SK-N-SH (cell line): Measurements from ENCODE around the gene AKR1D1. TPM values are rescaled to one million over a fixed set of nuclear protein-coding genes. Genes with fewer than 3 reads are reported as not detected.

Source experiments
- CTCF ChIA-PET: fragments of 300-600, 350-600 bp; formaldehyde crosslinking; extraction: SDS; loops from one replicate; lab custom pipeline; 2021; lab: Yijun Ruan, JAX
- POLR2A ChIA-PET: fragments of 350-600 bp; sonication (Branson Sonifier 250); formaldehyde crosslinking; extraction: SDS; loops from one replicate; lab custom pipeline; 2020; ENCODE audit warnings: antibody characterized with exemption, inconsistent platforms; lab: Yijun Ruan, JAX
- DNase-seq: peaks from one replicate; pipeline ENCODE4 v3.0.0; 2012
- H2AFZ ChIP-seq: fragments of 200-600 bp; sonication (generic); 2 replicates; pipeline ENCODE4 v1.8.1; 2016; ENCODE audit warnings: antibody characterized with exemption, mild to moderate bottlenecking, low read depth
- H3F3A ChIP-seq: fragments of 200-600 bp; sonication (generic); replicated peaks from 2 replicates; pipeline ENCODE3; 2016; ENCODE audit warnings: antibody characterized with exemption, mild to moderate bottlenecking; ENCODE audit not compliant: insufficient read depth
- H3K27ac ChIP-seq, 2 experiments: fragments of 200-500 bp in 1 of 2; fragments of 200-600 bp in 1 of 2; sonication (Bioruptor generic) in 1 of 2; sonication (generic), shearing (Covaris generic) in 1 of 2; 2 replicates each; pipeline versions ENCODE4 v1.5.1 to v1.6.1; 2014 to 2016; ENCODE audit warnings: low read depth in 2 of 2, inconsistent platforms in 1 of 2, low read length in 1 of 2, mild to moderate bottlenecking in 1 of 2, mixed read lengths in 1 of 2
- H3K27me3 ChIP-seq: fragments of 200-600 bp; sonication (generic), shearing (Covaris generic); 2 replicates; pipeline ENCODE4 v1.6.1; 2016; ENCODE audit warnings: mixed run types; ENCODE audit not compliant: insufficient read depth
- H3K36me3 ChIP-seq, 2 experiments: fragments of 200-500 bp in 1 of 2; fragments of 200-600 bp in 1 of 2; sonication (Bioruptor generic) in 1 of 2; sonication (generic) in 1 of 2; replicated peaks in 1 of 2; 2 replicates each; pipeline versions ENCODE3 to v1.5.1; 2014 to 2016; ENCODE audit warnings: low read length in 1 of 2, mild to moderate bottlenecking in 1 of 2; ENCODE audit not compliant: insufficient read depth in 2 of 2, control insufficient read depth in 1 of 2
- H3K4me1 ChIP-seq, 2 experiments: fragments of 200-500 bp in 1 of 2; fragments of 200-600 bp in 1 of 2; sonication (Bioruptor generic) in 1 of 2; sonication (generic), shearing (Covaris generic) in 1 of 2; 2 replicates each; pipeline versions ENCODE4 v1.5.1 to v1.6.1; 2014 to 2016; ENCODE audit warnings: low read depth in 1 of 2, low read length in 1 of 2, mixed run types in 1 of 2; ENCODE audit not compliant: insufficient read depth in 2 of 2, control insufficient read depth in 1 of 2
- H3K4me2 ChIP-seq: fragments of 200-600 bp; sonication (generic), shearing (Covaris generic); 2 replicates; pipeline ENCODE4 v1.6.1; 2017; ENCODE audit warnings: mixed run types
- H3K4me3 ChIP-seq, 2 experiments: fragments of 200-500 bp in 1 of 2; fragments of 200-600 bp in 1 of 2; sonication (Bioruptor generic) in 1 of 2; sonication (generic), shearing (Covaris generic) in 1 of 2; 2 replicates each; pipeline versions ENCODE4 v1.5.1 to v1.8.1; 2014 to 2016; ENCODE audit warnings: low read depth in 2 of 2, inconsistent platforms in 1 of 2, low read length in 1 of 2, mild to moderate bottlenecking in 1 of 2, mixed read lengths in 1 of 2, moderate library complexity in 1 of 2
- H3K79me2 ChIP-seq: fragments of 200-600 bp; sonication (generic); 2 replicates; pipeline ENCODE4 v1.8.1; 2017; ENCODE audit warnings: mild to moderate bottlenecking; ENCODE audit not compliant: insufficient read depth
- H3K9ac ChIP-seq: fragments of 200-600 bp; sonication (generic); 2 replicates; pipeline ENCODE4 v1.6.1; 2017; ENCODE audit warnings: mixed run types
- H3K9me2 ChIP-seq: fragments of 200-600 bp; sonication (generic); 2 replicates; pipeline ENCODE4 v1.6.1; 2017; ENCODE audit warnings: mixed run types
- H3K9me3 ChIP-seq: fragments of 200-600 bp; sonication (generic); 2 replicates; pipeline ENCODE4 v1.6.1; 2017; ENCODE audit warnings: mixed run types, mild to moderate bottlenecking, moderate library complexity
- H4K20me1 ChIP-seq: fragments of 200-600 bp; sonication (generic); 2 replicates; pipeline ENCODE4 v1.6.1; 2017; ENCODE audit warnings: mild to moderate bottlenecking, mixed run types; ENCODE audit not compliant: insufficient read depth
- EP300 ChIP-seq, 2 experiments: IDR thresholded peaks; 2 replicates each; pipeline versions ENCODE4 v1.4.0 to v1.6.1; 2012; ENCODE audit warnings: borderline replicate concordance in 1 of 2, low read depth in 1 of 2, low read length in 1 of 2
- FOSL2 ChIP-seq: IDR thresholded peaks from 2 replicates; pipeline ENCODE4 v1.4.0; 2012; ENCODE audit warnings: low read depth, mild to moderate bottlenecking, moderate library complexity, borderline replicate concordance
- GATA2 ChIP-seq: sonication (generic); formaldehyde crosslinking; IDR thresholded peaks from 2 replicates; pipeline ENCODE4 v1.5.0; 2020; ENCODE audit warnings: mild to moderate bottlenecking, missing genetic modification reagents
- JUND ChIP-seq: IDR thresholded peaks from 2 replicates; pipeline ENCODE4 v1.4.0; 2012
- NFIC ChIP-seq: IDR thresholded peaks from 2 replicates; pipeline ENCODE4 v1.4.0; 2012; ENCODE audit warnings: borderline replicate concordance
- NRF1 ChIP-seq: IDR thresholded peaks from 2 replicates; pipeline ENCODE4 v1.6.1; 2012; ENCODE audit warnings: low read depth, mild to moderate bottlenecking, low read length
- POLR2AphosphoS5 ChIP-seq: IDR thresholded peaks from 2 replicates; pipeline ENCODE4 v1.6.1; 2012; ENCODE audit warnings: low read depth, low read length
- RCOR1 ChIP-seq: fragments of 150-350 bp; IDR thresholded peaks from 2 replicates; pipeline ENCODE4 v1.6.1; 2017; ENCODE audit warnings: antibody characterized with exemption, low read length
- RFX5 ChIP-seq: IDR thresholded peaks from 2 replicates; pipeline ENCODE4 v1.6.1; 2012; ENCODE audit warnings: mild to moderate bottlenecking, improper control_type of control experiment, low read length
- RXRA ChIP-seq: IDR thresholded peaks from 2 replicates; pipeline ENCODE4 v1.4.0; 2012; ENCODE audit warnings: low read depth, mild to moderate bottlenecking, borderline replicate concordance
- SMC3 ChIP-seq: IDR thresholded peaks from 2 replicates; pipeline ENCODE4 v1.6.1; 2012; ENCODE audit warnings: low read depth, low read length, improper control_type of control experiment
- TAF1 ChIP-seq: IDR thresholded peaks from 2 replicates; pipeline ENCODE4 v1.6.1; 2012; ENCODE audit warnings: low read depth, mild to moderate bottlenecking, low read length, moderate library complexity, borderline replicate concordance
- TCF12 ChIP-seq: IDR thresholded peaks from 2 replicates; pipeline ENCODE4 v1.4.0; 2012
- YY1 ChIP-seq: IDR thresholded peaks from 2 replicates; pipeline ENCODE4 v1.4.0; 2012; ENCODE audit warnings: low read depth, mild to moderate bottlenecking
- WGBS: methylation state at CpG from one replicate; pipeline ENCODE4 v1.1.6; 2017; ENCODE audit warnings: low lambda C conversion rate; 5-methylcytosine and 5-hydroxymethylcytosine counted together
- polyA plus RNA-seq, 3 experiments: library from polyadenylated mRNA; depleted of rRNA; stranded (reverse); fragments of >200 nt; gene quantifications; 2 replicates each; pipeline ENCODE4 v1.2.3, GENCODE V29; 2012
- TF ChIP-seq, protein P1 (sequence below): IDR thresholded peaks from 2 replicates; pipeline ENCODE4 v1.4.0; 2012; ENCODE audit warnings: low read depth
- TF ChIP-seq, protein P2 (sequence below): fragments of 200-600 bp; sonication (generic); IDR thresholded peaks from 2 replicates; pipeline ENCODE4 v1.6.1; 2017; ENCODE audit warnings: antibody characterized with exemption, mild to moderate bottlenecking, moderate library complexity
- TF ChIP-seq, protein P3 (sequence below): IDR thresholded peaks from 2 replicates; pipeline ENCODE4 v1.6.1; 2012; ENCODE audit warnings: mild to moderate bottlenecking, low read depth, low read length, moderate library complexity
- TF ChIP-seq, protein P4 (sequence below): IDR thresholded peaks from 2 replicates; pipeline ENCODE4 v1.4.0; 2012; ENCODE audit warnings: low read depth, borderline replicate concordance
- TF ChIP-seq, protein P5 (sequence below): fragments of 150-350 bp; IDR thresholded peaks from 2 replicates; pipeline ENCODE4 v1.6.1; 2016; ENCODE audit warnings: mild to moderate bottlenecking, low read depth, low read length

AKR1D1 gene
- polyA plus RNA-seq, 1 of the 3 experiments (the other 2 are of a cell fraction), result not detected

DNA sequence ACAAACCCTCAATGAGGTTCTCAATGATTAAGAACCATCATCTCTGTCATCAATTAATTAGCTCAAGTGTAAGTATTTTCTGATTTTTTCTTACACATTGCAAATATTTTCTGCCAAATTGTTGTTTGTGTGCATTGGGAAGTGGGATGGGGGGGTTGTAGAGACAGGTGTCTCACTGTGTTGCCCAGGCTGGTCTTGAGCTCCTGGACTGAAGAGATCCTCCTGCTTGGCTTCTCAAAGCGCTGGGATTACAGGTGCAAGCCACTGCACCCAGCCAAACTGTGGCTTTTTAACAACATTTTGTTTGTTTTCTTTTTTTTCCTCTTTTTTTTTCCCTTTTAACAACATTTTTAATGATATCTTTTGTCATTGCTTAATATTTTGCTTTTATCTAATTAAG, 87.5 kb downstream of the AKR1D1 start:
- Histone ChIP-seq H3K79me2 (no peaks in the 10 kb centered on the region), H3K4me2 (no peak overlapping the region), H3K27ac (no peak overlapping the region), H2AFZ (no peak overlapping the region), H3K9ac (no peak overlapping the region), H3K9me3 (no peaks in the 10 kb centered on the region), H3K36me3 (no peaks in the 10 kb centered on the region), H3K9me2 (no peaks in the 10 kb centered on the region), H3K27me3 (no peaks in the 10 kb centered on the region), H3K4me3 (no peak overlapping the region), H4K20me1 (no peaks in the 10 kb centered on the region), H3F3A (no peaks in the 10 kb centered on the region), H3K4me1 (peaks cover 0 to 9% of the 10 kb centered on the region in 2 experiments; a peak in 2 of 4 replicates)
- ChIA-PET CTCF (interaction anchor here (1.1 kb wide), 1 partner anchor 20 kb away, joined by 3 read pairs; no protein-coding TSS in a partner anchor), POLR2A (no interaction called here)
- DNase-seq, result no peak
- TF ChIP-seq FOSL2 (no peak), JUND (no peak), RFX5 (no peak)
- TF ChIP-seq, protein P1, sequence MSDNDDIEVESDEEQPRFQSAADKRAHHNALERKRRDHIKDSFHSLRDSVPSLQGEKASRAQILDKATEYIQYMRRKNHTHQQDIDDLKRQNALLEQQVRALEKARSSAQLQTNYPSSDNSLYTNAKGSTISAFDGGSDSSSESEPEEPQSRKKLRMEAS, result no peak
- 16% methylated on average over 1 of the region's 1 CpG for WGBS

DNA sequence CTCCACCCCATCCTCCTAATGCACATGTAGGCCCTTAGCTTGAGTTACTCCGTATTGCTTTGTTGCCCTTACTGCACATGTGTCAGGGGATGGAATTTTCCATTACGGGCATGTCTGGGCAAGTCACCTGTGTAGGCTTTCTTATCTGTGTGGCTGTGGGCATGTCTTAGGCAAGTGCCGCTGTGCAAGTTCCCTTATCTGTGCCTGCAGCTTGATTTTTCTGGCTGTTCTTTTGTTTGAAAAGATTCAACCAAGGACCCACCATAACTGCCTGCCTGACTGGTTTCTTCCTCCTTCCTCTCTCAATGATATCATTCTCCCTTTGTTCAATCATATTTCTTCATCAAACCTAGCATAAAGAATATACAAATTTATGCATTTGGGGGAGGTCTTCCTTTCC, 88.5 kb downstream of the AKR1D1 start:
- no peak overlapping the region for H3K9ac ChIP-seq
- H3F3A ChIP-seq, result no peaks in the 10 kb centered on the region
- H3K27ac ChIP-seq, result no peak overlapping the region
- H3K36me3 ChIP-seq, result no peaks in the 10 kb centered on the region
- no peaks in the 10 kb centered on the region for H3K9me2 ChIP-seq
- DNase-seq, result no peak
- 46% methylated on average over 3 of the region's 3 CpGs for WGBS
- no peaks in the 10 kb centered on the region for H3K79me2 ChIP-seq
- H3K4me1 ChIP-seq, result peaks cover 0 to 9% of the 10 kb centered on the region in 2 experiments; a peak in 2 of 4 replicates
- no peak overlapping the region for H3K4me2 ChIP-seq
- H2AFZ ChIP-seq, result no peak overlapping the region
- H3K9me3 ChIP-seq, result no peaks in the 10 kb centered on the region
- POLR2A ChIA-PET, result no interaction called here
- H4K20me1 ChIP-seq, result no peaks in the 10 kb centered on the region
- H3K4me3 ChIP-seq, result no peak overlapping the region
- CTCF ChIA-PET, result interaction anchor here (0.6 kb wide), 1 partner anchor 241 kb away, joined by 3 read pairs; no protein-coding TSS in a partner anchor
- no peaks in the 10 kb centered on the region for H3K27me3 ChIP-seq
- TF ChIP-seq NRF1, result no peak
- TF ChIP-seq RCOR1, result no peak
- TF ChIP-seq, protein P1, result no peak
- TF ChIP-seq JUND, result no peak
- TF ChIP-seq, protein P2, sequence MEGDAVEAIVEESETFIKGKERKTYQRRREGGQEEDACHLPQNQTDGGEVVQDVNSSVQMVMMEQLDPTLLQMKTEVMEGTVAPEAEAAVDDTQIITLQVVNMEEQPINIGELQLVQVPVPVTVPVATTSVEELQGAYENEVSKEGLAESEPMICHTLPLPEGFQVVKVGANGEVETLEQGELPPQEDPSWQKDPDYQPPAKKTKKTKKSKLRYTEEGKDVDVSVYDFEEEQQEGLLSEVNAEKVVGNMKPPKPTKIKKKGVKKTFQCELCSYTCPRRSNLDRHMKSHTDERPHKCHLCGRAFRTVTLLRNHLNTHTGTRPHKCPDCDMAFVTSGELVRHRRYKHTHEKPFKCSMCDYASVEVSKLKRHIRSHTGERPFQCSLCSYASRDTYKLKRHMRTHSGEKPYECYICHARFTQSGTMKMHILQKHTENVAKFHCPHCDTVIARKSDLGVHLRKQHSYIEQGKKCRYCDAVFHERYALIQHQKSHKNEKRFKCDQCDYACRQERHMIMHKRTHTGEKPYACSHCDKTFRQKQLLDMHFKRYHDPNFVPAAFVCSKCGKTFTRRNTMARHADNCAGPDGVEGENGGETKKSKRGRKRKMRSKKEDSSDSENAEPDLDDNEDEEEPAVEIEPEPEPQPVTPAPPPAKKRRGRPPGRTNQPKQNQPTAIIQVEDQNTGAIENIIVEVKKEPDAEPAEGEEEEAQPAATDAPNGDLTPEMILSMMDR, result no peak
- TF ChIP-seq, protein P3, sequence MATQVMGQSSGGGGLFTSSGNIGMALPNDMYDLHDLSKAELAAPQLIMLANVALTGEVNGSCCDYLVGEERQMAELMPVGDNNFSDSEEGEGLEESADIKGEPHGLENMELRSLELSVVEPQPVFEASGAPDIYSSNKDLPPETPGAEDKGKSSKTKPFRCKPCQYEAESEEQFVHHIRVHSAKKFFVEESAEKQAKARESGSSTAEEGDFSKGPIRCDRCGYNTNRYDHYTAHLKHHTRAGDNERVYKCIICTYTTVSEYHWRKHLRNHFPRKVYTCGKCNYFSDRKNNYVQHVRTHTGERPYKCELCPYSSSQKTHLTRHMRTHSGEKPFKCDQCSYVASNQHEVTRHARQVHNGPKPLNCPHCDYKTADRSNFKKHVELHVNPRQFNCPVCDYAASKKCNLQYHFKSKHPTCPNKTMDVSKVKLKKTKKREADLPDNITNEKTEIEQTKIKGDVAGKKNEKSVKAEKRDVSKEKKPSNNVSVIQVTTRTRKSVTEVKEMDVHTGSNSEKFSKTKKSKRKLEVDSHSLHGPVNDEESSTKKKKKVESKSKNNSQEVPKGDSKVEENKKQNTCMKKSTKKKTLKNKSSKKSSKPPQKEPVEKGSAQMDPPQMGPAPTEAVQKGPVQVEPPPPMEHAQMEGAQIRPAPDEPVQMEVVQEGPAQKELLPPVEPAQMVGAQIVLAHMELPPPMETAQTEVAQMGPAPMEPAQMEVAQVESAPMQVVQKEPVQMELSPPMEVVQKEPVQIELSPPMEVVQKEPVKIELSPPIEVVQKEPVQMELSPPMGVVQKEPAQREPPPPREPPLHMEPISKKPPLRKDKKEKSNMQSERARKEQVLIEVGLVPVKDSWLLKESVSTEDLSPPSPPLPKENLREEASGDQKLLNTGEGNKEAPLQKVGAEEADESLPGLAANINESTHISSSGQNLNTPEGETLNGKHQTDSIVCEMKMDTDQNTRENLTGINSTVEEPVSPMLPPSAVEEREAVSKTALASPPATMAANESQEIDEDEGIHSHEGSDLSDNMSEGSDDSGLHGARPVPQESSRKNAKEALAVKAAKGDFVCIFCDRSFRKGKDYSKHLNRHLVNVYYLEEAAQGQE, result no peak
- no peak for TF ChIP-seq FOSL2
- TF ChIP-seq, protein P4, sequence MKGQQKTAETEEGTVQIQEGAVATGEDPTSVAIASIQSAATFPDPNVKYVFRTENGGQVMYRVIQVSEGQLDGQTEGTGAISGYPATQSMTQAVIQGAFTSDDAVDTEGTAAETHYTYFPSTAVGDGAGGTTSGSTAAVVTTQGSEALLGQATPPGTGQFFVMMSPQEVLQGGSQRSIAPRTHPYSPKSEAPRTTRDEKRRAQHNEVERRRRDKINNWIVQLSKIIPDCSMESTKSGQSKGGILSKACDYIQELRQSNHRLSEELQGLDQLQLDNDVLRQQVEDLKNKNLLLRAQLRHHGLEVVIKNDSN, result no peak
- no peak for TF ChIP-seq YY1
- TF ChIP-seq SMC3, result no peak
- no peak for TF ChIP-seq EP300 (IDR thresholded peaks at IDR 0.05; ENCODE audit: borderline replicate concordance in 1 of 2, low read depth in 1 of 2, low read length in 1 of 2)
- no peak for TF ChIP-seq TCF12
- TF ChIP-seq POLR2AphosphoS5, result no peak
- TF ChIP-seq RFX5, result no peak
- TF ChIP-seq NFIC, result no peak
- no peak for TF ChIP-seq TAF1
- no peak for TF ChIP-seq RXRA
- TF ChIP-seq GATA2 (CRISPR knock-in tag), result no peak
- TF ChIP-seq, protein P5, sequence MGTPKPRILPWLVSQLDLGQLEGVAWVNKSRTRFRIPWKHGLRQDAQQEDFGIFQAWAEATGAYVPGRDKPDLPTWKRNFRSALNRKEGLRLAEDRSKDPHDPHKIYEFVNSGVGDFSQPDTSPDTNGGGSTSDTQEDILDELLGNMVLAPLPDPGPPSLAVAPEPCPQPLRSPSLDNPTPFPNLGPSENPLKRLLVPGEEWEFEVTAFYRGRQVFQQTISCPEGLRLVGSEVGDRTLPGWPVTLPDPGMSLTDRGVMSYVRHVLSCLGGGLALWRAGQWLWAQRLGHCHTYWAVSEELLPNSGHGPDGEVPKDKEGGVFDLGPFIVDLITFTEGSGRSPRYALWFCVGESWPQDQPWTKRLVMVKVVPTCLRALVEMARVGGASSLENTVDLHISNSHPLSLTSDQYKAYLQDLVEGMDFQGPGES, result no peak
- TF ChIP-seq, all 33 proteins: peak for 0
